ENCODE results near the gene MMADHC.

GRCh38 chr2:149526689-149527088, 60.9 kb downstream of the MMADHC start:
- TF ChIP-seq EP300 (IDR thresholded peaks at IDR 0.05; ENCODE audit: low read depth) (no peak), POLR2A (IDR thresholded peaks at IDR 0.05) (no peak), POLR2AphosphoS5 (IDR thresholded peaks at IDR 0.05) (no peak)
- TF ChIP-seq, protein P1, sequence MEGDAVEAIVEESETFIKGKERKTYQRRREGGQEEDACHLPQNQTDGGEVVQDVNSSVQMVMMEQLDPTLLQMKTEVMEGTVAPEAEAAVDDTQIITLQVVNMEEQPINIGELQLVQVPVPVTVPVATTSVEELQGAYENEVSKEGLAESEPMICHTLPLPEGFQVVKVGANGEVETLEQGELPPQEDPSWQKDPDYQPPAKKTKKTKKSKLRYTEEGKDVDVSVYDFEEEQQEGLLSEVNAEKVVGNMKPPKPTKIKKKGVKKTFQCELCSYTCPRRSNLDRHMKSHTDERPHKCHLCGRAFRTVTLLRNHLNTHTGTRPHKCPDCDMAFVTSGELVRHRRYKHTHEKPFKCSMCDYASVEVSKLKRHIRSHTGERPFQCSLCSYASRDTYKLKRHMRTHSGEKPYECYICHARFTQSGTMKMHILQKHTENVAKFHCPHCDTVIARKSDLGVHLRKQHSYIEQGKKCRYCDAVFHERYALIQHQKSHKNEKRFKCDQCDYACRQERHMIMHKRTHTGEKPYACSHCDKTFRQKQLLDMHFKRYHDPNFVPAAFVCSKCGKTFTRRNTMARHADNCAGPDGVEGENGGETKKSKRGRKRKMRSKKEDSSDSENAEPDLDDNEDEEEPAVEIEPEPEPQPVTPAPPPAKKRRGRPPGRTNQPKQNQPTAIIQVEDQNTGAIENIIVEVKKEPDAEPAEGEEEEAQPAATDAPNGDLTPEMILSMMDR (IDR thresholded peaks at IDR 0.05), result no peak

Measured in transverse colon (tissue), 4 donors.